ENCODE results near the gene TEX35.

- TF ChIP-seq CTCF (IDR thresholded peaks at IDR 0.05; ENCODE audit: low read depth, low read length): no peak
- TF ChIP-seq POLR2A (IDR thresholded peaks at IDR 0.05; ENCODE audit: extremely low read depth, insufficient read length): no peak
These were observed 14.9 kb upstream of the TEX35 start for GRCh38 chr1:178497903-178498478.
